ENCODE data around the gene FSTL4.
"Not testable (repeated sequence)": the region's sequence is repeated elsewhere in the genome, so short reads cannot be mapped to it uniquely, and the experiment has no call there.

The FSTL4 gene

GRCh38 chr5:133233616-133234015 lies 378.7 kb downstream of the FSTL4 start:
- DNase-seq, result no peak

GRCh38 chr5:133232911-133233310 lies 379.4 kb downstream of the FSTL4 start:
- DNase-seq, result no peak

- no peak for DNase-seq
These were observed 379.9 kb downstream of the FSTL4 start for GRCh38 chr5:133232435-133232834.

DNA sequence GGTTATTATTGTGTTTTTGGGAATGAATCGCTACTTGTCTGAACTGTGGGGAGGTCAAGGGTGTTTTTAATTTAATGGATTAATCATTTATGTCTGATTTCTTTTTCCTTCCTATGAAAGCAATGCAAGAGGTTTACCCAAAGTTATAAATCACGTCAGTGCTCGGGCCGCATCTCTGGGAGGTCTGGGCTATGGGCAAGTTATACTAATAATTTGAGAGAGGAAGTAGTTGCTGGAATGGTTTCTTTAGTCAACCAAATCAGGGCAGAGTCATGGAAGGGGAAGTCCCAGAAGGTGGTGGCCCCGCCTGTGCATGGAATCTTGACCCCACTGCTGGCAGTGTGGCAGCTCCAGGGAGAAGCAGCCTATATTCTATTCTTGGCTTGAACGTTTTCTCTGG lies 380.3 kb downstream of the FSTL4 start:
- DNase-seq, result no peak

DNA sequence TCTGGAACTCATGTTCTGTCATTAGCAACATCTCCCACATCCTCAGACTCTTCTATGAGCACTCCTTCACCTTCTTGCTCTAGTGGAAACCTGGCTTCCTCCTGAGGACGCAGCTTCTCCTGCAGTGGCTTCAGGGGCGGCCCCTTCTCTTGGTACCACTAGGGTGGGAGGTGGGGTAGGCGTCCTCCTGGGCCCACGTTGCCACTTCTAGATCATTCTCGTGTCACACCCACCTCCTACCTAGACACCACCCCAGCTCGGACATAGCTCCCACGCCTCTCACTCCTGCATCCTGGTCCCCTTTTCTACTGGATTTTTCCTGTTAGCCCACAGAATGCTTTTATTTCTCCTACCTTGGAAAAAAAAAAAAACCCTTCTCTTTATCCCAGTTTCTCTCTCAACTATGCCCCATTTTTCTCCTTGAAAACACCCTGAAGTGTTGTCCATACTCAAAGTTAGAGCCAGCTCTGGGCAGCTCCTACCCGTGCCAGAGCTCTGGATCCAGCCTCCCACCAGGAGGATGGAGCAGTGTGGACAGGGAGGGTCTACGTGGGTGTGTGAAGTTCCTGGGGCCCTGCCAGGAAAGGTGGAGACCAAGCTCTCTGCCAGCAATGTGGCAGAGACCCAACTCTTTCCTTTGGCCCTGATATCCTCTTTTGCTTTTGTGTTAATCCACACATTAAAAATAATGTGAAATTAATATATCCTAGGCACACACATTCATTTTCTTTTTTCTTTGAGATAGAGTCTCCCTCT lies 381.3 kb downstream of the FSTL4 start:
- no peak for DNase-seq

DNA sequence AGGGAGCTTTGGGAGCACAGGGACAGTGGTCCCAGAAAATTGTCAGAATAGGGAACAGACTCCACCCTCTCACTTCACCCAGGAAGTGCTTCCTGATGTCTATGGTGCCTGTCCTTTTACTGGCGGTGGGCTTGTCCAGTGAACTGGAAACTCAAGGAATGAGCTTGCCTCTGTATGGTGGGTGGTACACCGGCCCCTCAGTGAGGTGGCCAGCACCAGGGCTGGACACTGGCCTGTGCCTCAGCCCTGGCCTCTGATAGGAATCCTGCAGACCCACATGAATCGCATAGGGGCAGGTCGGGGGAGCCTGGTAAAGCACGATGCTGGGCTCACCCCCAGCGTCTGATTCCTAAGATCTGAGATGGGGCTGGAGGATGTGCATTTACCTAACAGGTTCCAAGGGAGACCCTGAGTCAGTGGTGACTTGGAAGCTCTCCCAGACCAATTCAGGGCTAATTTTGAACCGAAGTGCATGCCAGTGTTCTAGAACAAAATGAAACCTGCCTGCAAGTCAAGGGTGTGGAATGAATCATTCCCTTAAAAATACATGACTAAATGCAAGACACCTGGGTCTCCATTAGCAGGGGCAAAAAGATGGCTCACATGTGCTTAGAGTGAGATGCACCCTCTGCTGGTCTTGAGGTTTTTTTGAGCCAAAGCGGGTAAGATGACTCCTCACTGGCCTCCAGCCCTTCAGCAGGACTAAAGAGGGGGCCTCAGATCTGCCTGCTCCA lies 382.2 kb downstream of the FSTL4 start:
- no peak for DNase-seq

DNA sequence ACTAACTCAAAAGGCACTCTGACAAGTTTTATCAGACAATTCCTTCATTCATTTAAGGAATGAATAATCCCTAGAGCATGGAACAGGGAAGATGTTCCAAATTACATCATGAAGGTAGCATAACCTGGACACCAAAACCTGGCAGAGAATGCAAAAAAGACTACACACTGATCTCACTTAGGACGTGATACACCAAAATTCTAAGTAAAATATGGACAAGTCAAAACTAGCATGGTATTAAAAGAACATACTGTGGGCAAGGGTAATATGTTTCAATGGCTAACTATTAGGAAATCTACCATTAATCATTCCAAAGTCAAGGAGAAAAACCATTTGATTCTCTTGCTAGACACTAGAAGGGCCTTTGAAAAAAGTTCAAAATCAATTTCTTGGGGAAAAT lies 384.0 kb downstream of the FSTL4 start:
- no peak for DNase-seq

DNA sequence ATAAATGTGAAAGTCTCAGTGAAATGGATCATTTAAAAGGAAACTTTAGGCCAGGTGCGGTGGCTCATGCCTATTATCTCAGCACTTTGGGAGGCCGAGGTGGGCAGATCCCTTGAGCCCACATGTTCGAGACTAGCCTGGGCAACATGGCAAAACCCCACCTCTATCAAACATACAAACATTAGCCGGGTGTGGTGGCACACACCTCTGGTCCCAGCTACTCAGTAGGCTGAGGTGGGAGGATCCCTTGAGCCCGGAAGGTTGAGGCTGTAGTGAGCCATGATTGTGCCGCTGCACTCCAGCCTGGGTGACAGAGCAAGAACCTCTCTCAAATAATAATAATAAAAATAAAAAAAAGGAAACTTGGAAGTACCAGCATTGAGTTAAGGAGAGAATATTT lies 384.4 kb downstream of the FSTL4 start:
- no peak for DNase-seq

DNA sequence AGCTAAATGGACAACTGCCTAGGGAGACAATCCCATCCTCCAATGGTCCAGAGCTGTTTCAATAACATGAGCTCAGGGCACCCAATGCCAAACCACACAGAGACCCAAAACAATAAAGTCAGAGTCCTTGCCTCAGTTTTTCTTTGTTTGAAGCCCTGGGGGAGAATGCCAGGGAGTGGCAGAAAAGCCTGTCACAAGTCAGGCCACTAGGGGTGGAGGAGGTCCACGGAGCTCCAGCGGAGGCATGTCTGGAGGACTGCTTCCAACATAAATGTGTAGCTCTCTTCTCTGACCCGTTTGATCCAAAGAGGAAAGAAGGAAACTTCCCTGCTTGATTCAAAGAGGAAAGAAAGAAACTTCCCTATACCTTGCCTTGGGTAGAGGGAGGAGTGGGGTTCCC lies 385.3 kb downstream of the FSTL4 start:
- no peak for DNase-seq

DNA sequence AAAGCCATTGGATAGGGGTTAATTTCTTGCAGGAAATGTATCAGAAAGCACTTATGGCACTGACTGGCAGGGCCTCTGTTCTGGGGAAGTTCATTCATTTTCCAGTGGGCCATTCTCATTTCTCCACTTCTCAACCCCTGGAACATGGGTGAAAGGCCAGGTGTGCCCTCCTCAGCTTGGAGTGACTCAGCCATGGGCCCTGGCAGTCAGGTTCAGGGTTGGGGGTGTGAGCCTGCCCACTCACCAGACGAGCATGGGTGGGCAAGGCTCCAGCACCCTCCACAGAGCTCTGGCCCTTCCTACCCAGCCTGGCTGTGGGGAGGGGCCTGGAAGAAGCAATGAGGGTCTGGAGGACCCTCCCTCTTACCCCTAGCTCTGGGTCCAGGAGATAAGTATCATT lies 386.2 kb downstream of the FSTL4 start:
- no peak for DNase-seq

DNA sequence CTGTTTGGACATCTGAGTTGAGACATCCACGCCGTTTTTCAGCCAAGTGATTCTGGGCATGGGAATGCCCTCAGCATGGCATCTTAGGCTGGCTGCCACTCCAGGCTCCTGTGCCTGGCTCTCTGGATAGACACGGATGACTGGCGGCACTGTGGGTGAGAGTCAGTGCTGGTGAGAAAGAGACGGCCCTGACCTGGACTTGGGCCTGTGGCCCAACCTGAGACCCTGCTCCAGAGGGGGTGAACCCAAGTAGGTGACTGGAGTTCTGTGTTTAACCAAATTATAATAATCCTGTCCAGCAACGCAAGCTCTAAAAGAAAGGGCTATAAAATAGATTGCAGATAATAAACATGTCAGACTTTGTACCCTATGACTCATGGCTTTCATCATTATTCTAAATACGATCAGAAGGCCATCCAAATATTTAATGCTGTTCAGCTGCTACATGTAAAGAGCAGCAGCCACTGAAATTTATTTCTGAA lies 386.6 kb downstream of the FSTL4 start:
- DNase-seq, result no peak

- DNase-seq, result no peak
These were observed 389.4 kb downstream of the FSTL4 start for GRCh38 chr5:133222979-133223378.

- no peak for DNase-seq
These were observed 389.8 kb downstream of the FSTL4 start for GRCh38 chr5:133222521-133222920.

DNA sequence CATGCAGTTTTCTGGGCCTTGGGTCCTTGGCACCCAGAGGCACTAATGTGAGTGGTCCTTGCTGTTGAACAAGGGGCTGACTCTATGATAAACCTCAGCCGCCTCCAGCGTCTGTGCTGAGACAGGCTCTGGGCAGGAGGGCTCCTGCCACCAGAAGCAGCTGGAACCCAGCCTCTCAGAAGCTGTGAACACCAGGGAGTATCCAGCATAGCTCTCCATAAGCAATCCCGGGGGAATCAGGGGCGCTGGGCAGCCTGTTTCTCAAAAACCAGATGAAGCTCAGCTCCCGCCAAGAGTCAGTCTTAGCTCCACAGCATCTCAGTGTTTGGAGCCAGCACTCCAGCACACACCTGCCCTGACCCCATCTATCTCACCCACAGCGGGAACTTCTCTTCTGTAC lies 390.3 kb downstream of the FSTL4 start:
- DNase-seq, result no peak

- DNase-seq, result no peak
These were observed 391.3 kb downstream of the FSTL4 start for GRCh38 chr5:133220851-133221674.

DNA sequence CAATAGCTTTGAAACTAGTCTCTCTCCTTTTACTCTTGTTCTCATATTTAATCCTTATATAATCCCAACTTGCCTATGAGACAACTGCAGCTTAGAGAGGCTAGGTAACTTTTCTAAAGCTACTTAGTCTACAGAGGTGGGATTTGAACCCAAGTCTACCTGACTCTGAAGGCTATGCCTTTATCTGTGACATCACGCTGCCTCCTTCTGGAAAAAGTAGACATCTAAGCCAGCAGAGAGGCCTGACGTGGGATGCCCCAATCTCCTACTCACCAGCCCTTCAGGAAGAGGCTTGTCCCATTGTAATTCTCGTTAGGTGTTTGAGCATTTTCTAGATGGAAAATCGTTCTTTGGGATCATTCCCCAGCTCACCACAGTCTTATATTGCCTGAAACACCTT lies 393.0 kb downstream of the FSTL4 start:
- no peak for DNase-seq

DNA sequence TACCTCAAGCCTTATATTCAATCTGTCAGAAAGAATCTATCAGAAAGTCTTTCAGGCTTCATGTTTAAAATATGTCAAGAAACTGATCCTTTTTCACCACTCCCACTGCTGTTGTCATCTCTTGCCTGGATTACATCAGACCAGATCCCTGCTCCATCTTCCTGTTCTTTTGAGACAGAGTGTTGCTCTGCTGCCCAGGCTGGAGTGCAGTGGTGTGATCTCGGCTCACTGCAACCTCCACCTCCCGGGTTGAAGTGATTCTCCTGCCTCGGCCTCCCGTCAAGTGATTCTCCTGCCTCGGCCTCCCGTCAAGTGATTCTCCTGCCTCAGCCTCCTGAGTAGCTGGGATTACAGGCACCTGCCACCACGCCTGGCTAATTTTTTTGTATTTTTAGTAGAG lies 396.2 kb downstream of the FSTL4 start:
- DNase-seq, result not testable (repeated sequence)

DNA sequence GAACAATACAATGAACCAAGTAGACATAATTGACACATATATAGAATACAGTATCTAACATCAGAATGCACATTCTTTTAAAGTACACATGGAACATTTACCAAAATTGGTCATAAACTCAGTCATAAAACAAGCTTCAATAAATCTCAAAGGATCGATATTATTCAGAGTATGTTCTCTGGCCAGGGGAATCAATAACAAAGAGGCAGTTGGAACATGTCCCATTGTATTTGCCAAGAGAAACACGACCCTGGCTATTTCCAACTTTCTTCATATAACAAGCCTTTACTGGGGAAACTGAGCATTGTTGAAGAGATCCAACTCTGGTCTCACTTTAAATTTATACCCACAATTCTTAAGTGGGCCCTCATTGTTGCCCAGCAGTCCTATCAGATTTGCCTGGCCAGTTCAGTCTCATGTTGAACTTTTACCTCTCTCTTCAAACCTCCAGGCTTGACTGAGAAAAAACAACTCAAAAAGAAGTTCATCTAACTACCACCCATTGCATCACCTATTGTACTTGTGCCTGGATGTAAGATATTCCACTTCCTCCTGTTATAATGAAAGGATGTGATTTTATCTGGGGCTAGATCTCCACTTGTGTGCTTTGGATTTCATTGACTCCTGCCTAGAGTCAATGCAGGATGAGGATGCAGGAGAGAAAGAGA lies 398.1 kb downstream of the FSTL4 start:
- no peak for DNase-seq

DNA sequence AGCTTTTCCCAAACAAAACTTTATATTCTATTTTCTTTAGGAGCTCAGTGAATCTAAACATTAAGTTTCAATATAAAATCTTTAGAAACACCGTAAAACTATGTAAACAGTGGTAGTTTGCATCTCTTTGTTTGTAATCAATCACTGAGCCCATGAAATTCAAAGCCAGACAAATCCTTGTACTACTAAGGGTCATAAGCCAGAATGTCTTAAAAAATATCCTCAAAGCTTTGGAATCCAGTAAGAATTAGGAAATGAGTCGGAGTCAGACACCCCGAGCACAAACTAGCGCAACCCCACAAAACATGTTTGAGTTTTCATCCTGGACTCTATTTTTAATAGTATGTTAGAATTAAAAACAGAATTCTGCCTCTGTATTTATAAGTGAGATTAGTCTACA lies 406.7 kb downstream of the FSTL4 start:
- DNase-seq, result no peak

DNA sequence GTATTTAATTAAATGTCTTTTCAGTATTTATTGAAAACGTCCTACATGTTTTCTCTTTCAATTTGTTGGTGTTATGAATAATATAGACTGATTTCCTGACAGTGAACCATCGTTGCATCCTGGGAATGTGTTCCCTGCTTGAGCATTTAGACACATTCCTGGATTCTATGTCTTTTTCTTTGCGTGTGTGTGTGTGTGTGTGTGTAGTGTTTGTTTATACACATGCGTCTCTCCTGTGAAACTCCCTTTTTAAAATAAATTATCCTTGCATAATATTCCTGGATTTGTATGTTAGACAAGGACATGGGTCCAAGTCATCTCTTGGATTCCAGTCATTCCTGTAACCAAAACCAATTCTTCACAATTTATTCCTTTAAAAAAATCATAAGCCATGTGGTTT lies 407.1 kb downstream of the FSTL4 start:
- DNase-seq, result no peak

GRCh38 chr5:133203317-133204305 lies 408.7 kb downstream of the FSTL4 start:
- no peak for DNase-seq

All from activated CD4-positive, CD25-positive, alpha-beta regulatory T cell (primary cell).